Measurements from ENCODE around the gene ENOX1. TPM values are rescaled to one million over a fixed set of nuclear protein-coding genes. Genes with fewer than 3 reads are reported as not detected.

ENOX1 gene
- total RNA-seq, 1 experiment from 2014 or later: 0.35 TPM

GRCh38 chr13:43244481-43244880, 542.3 kb downstream of the ENOX1 start:
- no peak for DNase-seq
- no peak overlapping the region for H3K4me2 ChIP-seq
- TF ChIP-seq CTCF (conservative IDR thresholded peaks at IDR 0.05) (no peak), EZH2 (IDR thresholded peaks at IDR 0.05; ENCODE audit: low read depth) (no peak)
- no peaks in the 10 kb centered on the region for H3K9me3 ChIP-seq (ENCODE audit: insufficient read depth, low read depth)
- no peak overlapping the region for H2AFZ ChIP-seq
- ChIA-PET CTCF (no interaction called here), POLR2A (ENCODE audit: unreplicated experiment) (no interaction called here)
- no peaks in the 10 kb centered on the region for H3K27me3 ChIP-seq (ENCODE audit: insufficient read depth, low read depth)
- H3F3A ChIP-seq (ENCODE audit: insufficient read depth, low read depth): no peaks in the 10 kb centered on the region
- intact Hi-C loops (cut with micrococcal nuclease; ENCODE audit: unreplicated experiment): no loop called here
- no TSS peak for BruUV-seq (replicated peaks)
- H3K27ac ChIP-seq: no peak overlapping the region
- H3K79me2 ChIP-seq (ENCODE audit: low read depth): no peaks in the 10 kb centered on the region
- peaks cover 6% of the 10 kb centered on the region; the same call in 1 of the 2 replicates for H3K4me1 ChIP-seq (replicated peaks; ENCODE audit: insufficient read depth)
- no peak overlapping the region for H3K4me3 ChIP-seq
- no peaks in the 10 kb centered on the region for H3K9me2 ChIP-seq (ENCODE audit: insufficient read depth)
- no peaks in the 10 kb centered on the region for H4K20me1 ChIP-seq (ENCODE audit: insufficient read depth)
- no peaks in the 10 kb centered on the region for H3K36me3 ChIP-seq (ENCODE audit: low read depth)

GRCh38 chr13:43243711-43244110, 543.1 kb downstream of the ENOX1 start:
- Histone ChIP-seq H3K79me2 (ENCODE audit: low read depth) (no peaks in the 10 kb centered on the region), H3K36me3 (ENCODE audit: low read depth) (no peaks in the 10 kb centered on the region), H3K27ac (no peak overlapping the region), H3F3A (ENCODE audit: insufficient read depth, low read depth) (no peaks in the 10 kb centered on the region), H3K4me3 (no peak overlapping the region), H3K27me3 (ENCODE audit: insufficient read depth, low read depth) (no peaks in the 10 kb centered on the region), H3K4me1 (replicated peaks; ENCODE audit: insufficient read depth) (peaks cover 6% of the 10 kb centered on the region; the same call in 1 of the 2 replicates), H3K9me3 (ENCODE audit: insufficient read depth, low read depth) (no peaks in the 10 kb centered on the region), H3K4me2 (no peak overlapping the region), H3K9me2 (ENCODE audit: insufficient read depth) (no peaks in the 10 kb centered on the region), H2AFZ (no peak overlapping the region), H4K20me1 (ENCODE audit: insufficient read depth) (no peaks in the 10 kb centered on the region)
- no peak for DNase-seq
- ChIA-PET CTCF (no interaction called here), POLR2A (ENCODE audit: unreplicated experiment) (no interaction called here)
- intact Hi-C loops (cut with micrococcal nuclease; ENCODE audit: unreplicated experiment): no loop called here
- BruUV-seq (replicated peaks): no TSS peak
- no peak for TF ChIP-seq EZH2 (IDR thresholded peaks at IDR 0.05; ENCODE audit: low read depth)
- no peak for TF ChIP-seq CTCF (conservative IDR thresholded peaks at IDR 0.05)

GRCh38 chr13:43242040-43242439, 544.7 kb downstream of the ENOX1 start:
- H3K27ac ChIP-seq: no peak overlapping the region
- POLR2A ChIA-PET (ENCODE audit: unreplicated experiment): no interaction called here

More at GRCh38 chr13:43242040-43242439, 544.7 kb downstream of the ENOX1 start:
- H2AFZ ChIP-seq: no peak overlapping the region
- no peaks in the 10 kb centered on the region for H3K79me2 ChIP-seq (ENCODE audit: low read depth)
- CTCF ChIA-PET: no interaction called here
- no peaks in the 10 kb centered on the region for H3K9me2 ChIP-seq (ENCODE audit: insufficient read depth)
- H3K9me3 ChIP-seq (ENCODE audit: insufficient read depth, low read depth): no peaks in the 10 kb centered on the region
- no TSS peak for BruUV-seq (replicated peaks)
- intact Hi-C loops (cut with micrococcal nuclease; ENCODE audit: unreplicated experiment): no loop called here
- no peaks in the 10 kb centered on the region for H3K36me3 ChIP-seq (ENCODE audit: low read depth)
- peaks cover 6% of the 10 kb centered on the region; the same call in 1 of the 2 replicates for H3K4me1 ChIP-seq (replicated peaks; ENCODE audit: insufficient read depth)
- no peak for TF ChIP-seq CTCF (conservative IDR thresholded peaks at IDR 0.05)
- TF ChIP-seq EZH2 (IDR thresholded peaks at IDR 0.05; ENCODE audit: low read depth): no peak
- no peaks in the 10 kb centered on the region for H3K27me3 ChIP-seq (ENCODE audit: insufficient read depth, low read depth)
- H4K20me1 ChIP-seq (ENCODE audit: insufficient read depth): no peaks in the 10 kb centered on the region
- H3F3A ChIP-seq (ENCODE audit: insufficient read depth, low read depth): no peaks in the 10 kb centered on the region
- H3K4me2 ChIP-seq: no peak overlapping the region
- H3K4me3 ChIP-seq: no peak overlapping the region
- no peak for DNase-seq
